PC-9 (cell line): ENCODE data around the gene TMEM214. TPM values are rescaled to one million over a fixed set of nuclear protein-coding genes. Genes with fewer than 3 reads are reported as not detected.
A peak's percentile ranks its signal among the peaks of the same experiment; 100 is the strongest.

Experiments
- BruUV-seq: library from RNA; stranded (reverse); fragments of 400-500 nt; replicated peaks from 2 replicates; lab custom pipeline; 2021; lab: Mats Ljungman, UMichigan
- CTCF ChIA-PET: fragments of 300-600 bp; sonication (Branson Sonifier 250); formaldehyde crosslinking; loops from one replicate; lab custom pipeline; 2022; ENCODE audit warnings: antibody characterized with exemption; lab: Charles Lee
- POLR2A ChIA-PET: fragments of 300-600 bp; sonication (Branson Sonifier 250); formaldehyde crosslinking; loops from one replicate; lab custom pipeline; 2022; ENCODE audit warnings: antibody characterized with exemption; ENCODE audit not compliant: unreplicated experiment; lab: Charles Lee
- DNase-seq, 2 experiments: peaks; one replicate each; pipeline versions ENCODE4 v3.0.0 to v3.0.0-alpha.2; 2015 to 2022; ENCODE audit warnings: mixed read lengths in 1 of 2
- H2AFZ ChIP-seq: fragments of 200-600 bp; sonication (generic); 2 replicates; pipeline ENCODE4 v1.8.1; 2017; ENCODE audit warnings: antibody characterized with exemption
- H3F3A ChIP-seq: fragments of 200-600 bp; sonication (generic); 2 replicates; pipeline ENCODE4 v1.8.1; 2017; ENCODE audit warnings: antibody characterized with exemption, mild to moderate bottlenecking, low read depth; ENCODE audit not compliant: insufficient read depth
- H3K27ac ChIP-seq: fragments of 200-600 bp; sonication (generic); 2 replicates; pipeline ENCODE4 v1.6.1; 2016; ENCODE audit warnings: mixed run types
- H3K27me3 ChIP-seq: fragments of 200-600 bp; sonication (generic); 2 replicates; pipeline ENCODE4 v1.6.1; 2016; ENCODE audit warnings: low read depth, mixed run types; ENCODE audit not compliant: insufficient read depth
- H3K36me3 ChIP-seq: fragments of 200-600 bp; sonication (generic); 2 replicates; pipeline ENCODE4 v1.6.1; 2016; ENCODE audit warnings: low read depth, mixed run types
- H3K4me1 ChIP-seq: fragments of 200-600 bp; sonication (generic); replicated peaks from 2 replicates; pipeline ENCODE4 v1.6.1; 2016; ENCODE audit warnings: mixed run types; ENCODE audit not compliant: insufficient read depth
- H3K4me2 ChIP-seq: fragments of 200-600 bp; sonication (generic); 2 replicates; pipeline ENCODE4 v1.6.1; 2017; ENCODE audit warnings: mixed run types
- H3K4me3 ChIP-seq: fragments of 200-600 bp; sonication (generic); 2 replicates; pipeline ENCODE4 v1.6.1; 2016; ENCODE audit warnings: mixed run types
- H3K79me2 ChIP-seq: fragments of 200-600 bp; sonication (generic); 2 replicates; pipeline ENCODE4 v1.6.1; 2017; ENCODE audit warnings: low read depth, mixed run types
- H3K9me2 ChIP-seq: fragments of 200-600 bp; sonication (generic); 2 replicates; pipeline ENCODE4 v1.8.1; 2017; ENCODE audit warnings: mild to moderate bottlenecking; ENCODE audit not compliant: insufficient read depth
- H3K9me3 ChIP-seq: fragments of 200-600 bp; sonication (generic); 2 replicates; pipeline ENCODE4 v1.8.1; 2016; ENCODE audit warnings: low read depth; ENCODE audit not compliant: insufficient read depth
- H4K20me1 ChIP-seq: fragments of 200-600 bp; sonication (generic); 2 replicates; pipeline ENCODE4 v1.8.1; 2017; ENCODE audit not compliant: insufficient read depth
- EZH2 ChIP-seq: fragments of 200-600 bp; sonication (generic); IDR thresholded peaks from 2 replicates; pipeline ENCODE4 v1.8.0; 2017; ENCODE audit warnings: antibody characterized with exemption, low read depth
- intact Hi-C: fragments of 100-400 bp; cut with micrococcal nuclease; formaldehyde crosslinking; loops from one replicate; pipeline ENCODE4 v1.10.0; 2022; ENCODE audit not compliant: unreplicated experiment
- total RNA-seq: library from RNA; stranded (reverse); gene quantifications from 2 replicates; pipeline ENCODE4 v1.2.3, GENCODE V29; 2021
- TF ChIP-seq, protein P1 (sequence below): fragments of 200-600 bp; sonication (generic); conservative IDR thresholded peaks from 2 replicates; pipeline ENCODE4 v1.6.1; 2017; ENCODE audit warnings: mixed run types, antibody characterized with exemption, mild to moderate bottlenecking, moderate library complexity

TMEM214 gene
- total RNA-seq, 1 experiment from 2014 or later = 65.6 TPM

DNA sequence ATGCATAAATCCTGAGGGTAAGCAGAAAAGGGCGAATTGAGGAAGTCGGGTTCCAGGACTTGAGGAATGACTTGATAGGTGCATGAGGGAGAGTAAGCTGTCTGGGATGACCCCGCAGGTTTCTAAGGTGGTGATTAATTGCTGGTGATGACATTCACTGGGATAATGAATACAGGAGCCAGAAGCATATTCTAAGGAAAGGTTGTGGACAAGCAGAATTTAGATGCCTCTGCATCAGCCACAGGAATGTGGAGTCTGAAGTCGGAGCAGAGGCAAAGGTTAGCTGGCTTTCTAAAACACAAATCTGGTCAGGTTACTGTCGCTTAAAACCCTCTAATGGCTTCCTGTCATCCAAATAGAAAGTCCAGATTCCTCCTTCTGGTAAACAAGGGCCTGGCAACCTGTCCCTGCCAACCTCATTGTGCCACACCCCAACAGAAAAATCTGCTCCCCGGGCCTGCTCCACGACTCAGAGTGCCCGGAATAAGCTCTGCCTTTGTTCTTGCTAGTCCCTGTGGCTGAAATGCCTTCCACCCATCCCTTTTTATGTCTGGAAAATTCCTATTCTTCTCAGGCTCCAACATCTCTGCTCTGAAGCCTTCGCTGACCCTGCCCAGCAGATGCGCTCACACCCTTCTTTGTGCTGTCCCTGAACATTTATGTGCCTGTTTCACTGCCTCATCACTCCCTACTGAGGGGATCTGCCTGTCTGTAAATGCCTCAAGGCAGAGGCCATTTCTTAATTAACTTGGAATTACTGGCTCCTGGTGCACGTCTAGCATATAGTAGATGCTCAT, 11.3 kb upstream of the TMEM214 start:
- no TSS peak for BruUV-seq
- Histone ChIP-seq H3K9me2 (no peaks in the 10 kb centered on the region), H3K27me3 (no peaks in the 10 kb centered on the region), H4K20me1 (no peaks in the 10 kb centered on the region), H3K36me3 (0 out of 2 replicates have a peak, but pooled peaks cover 5% of the 10 kb centered on the region), H3K79me2 (peaks cover 7% of the 10 kb centered on the region; the same call in 1 of the 2 replicates), H3K9me3 (no peaks in the 10 kb centered on the region), H3F3A (peaks cover 34% of the 10 kb centered on the region), H3K4me3 (peak overlapping the region; percentile 9; the same call in 1 of the 2 replicates), H3K27ac (peak overlapping the region; percentile 80), H3K4me1 (peaks cover 43% of the 10 kb centered on the region), H2AFZ (no peak overlapping the region), H3K4me2 (peak overlapping the region; percentile 61)
- ChIA-PET POLR2A (interaction anchor here (0.6 to 1.0 kb wide), 7 partner anchors 12 to 1483 kb away, joined by 3 to 8 read pairs (median 4); partner anchors contain the start of genes CIB4 and TMEM214), CTCF (interaction anchor here (0.6 kb wide), 2 partner anchors 50 to 794 kb away, joined by 3 to 4 read pairs; no protein-coding TSS in a partner anchor)
- no peak for TF ChIP-seq EZH2
- TF ChIP-seq, protein P1, sequence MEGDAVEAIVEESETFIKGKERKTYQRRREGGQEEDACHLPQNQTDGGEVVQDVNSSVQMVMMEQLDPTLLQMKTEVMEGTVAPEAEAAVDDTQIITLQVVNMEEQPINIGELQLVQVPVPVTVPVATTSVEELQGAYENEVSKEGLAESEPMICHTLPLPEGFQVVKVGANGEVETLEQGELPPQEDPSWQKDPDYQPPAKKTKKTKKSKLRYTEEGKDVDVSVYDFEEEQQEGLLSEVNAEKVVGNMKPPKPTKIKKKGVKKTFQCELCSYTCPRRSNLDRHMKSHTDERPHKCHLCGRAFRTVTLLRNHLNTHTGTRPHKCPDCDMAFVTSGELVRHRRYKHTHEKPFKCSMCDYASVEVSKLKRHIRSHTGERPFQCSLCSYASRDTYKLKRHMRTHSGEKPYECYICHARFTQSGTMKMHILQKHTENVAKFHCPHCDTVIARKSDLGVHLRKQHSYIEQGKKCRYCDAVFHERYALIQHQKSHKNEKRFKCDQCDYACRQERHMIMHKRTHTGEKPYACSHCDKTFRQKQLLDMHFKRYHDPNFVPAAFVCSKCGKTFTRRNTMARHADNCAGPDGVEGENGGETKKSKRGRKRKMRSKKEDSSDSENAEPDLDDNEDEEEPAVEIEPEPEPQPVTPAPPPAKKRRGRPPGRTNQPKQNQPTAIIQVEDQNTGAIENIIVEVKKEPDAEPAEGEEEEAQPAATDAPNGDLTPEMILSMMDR = no peak
- intact Hi-C loops = loop anchor here (1.0 to 2.0 kb wide), 2 partner anchors 30 to 63 kb away; partner anchors contain the start of gene AGBL5
- peak; percentile 89 to 96 for DNase-seq

DNA sequence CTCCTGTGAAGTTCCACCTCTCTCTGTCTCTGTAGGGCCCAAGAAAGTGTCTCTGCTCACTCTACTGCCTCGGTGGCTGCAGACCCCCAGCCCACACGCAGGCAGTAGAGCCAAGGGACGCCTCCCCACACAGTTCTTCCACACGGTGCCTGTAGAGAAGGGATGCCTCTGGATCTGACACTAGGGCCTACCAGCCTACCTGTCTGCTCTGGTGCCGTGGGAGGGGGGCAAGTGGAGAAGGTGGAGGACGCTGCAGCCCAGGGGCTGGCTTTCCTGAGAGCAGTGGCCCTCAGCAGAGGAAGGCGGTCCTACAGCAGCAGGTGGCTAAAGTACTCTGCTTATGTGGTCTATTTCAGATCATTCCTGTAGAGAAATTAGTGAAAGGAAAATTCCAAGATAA, 9.0 kb upstream of the TMEM214 start:
- Histone ChIP-seq H3K4me1 (peaks cover 35% of the 10 kb centered on the region), H3K4me2 (no peak overlapping the region), H3K9me2 (no peaks in the 10 kb centered on the region), H4K20me1 (no peaks in the 10 kb centered on the region), H3K36me3 (0 out of 2 replicates have a peak, but pooled peaks cover 5% of the 10 kb centered on the region), H3K4me3 (no peak overlapping the region), H3K27ac (no peak overlapping the region), H3K79me2 (peaks cover 7% of the 10 kb centered on the region; the same call in 1 of the 2 replicates), H2AFZ (no peak overlapping the region), H3K9me3 (no peaks in the 10 kb centered on the region), H3F3A (peaks cover 34% of the 10 kb centered on the region), H3K27me3 (no peaks in the 10 kb centered on the region)
- no TSS peak for BruUV-seq
- ChIA-PET POLR2A (no interaction called here), CTCF (interaction anchor here (0.6 kb wide), 1 partner anchor 256 kb away, joined by 4 read pairs; no protein-coding TSS in a partner anchor)
- intact Hi-C loops = no loop called here
- TF ChIP-seq, protein P1 = no peak
- no peak for TF ChIP-seq EZH2
- DNase-seq = no peak

DNA sequence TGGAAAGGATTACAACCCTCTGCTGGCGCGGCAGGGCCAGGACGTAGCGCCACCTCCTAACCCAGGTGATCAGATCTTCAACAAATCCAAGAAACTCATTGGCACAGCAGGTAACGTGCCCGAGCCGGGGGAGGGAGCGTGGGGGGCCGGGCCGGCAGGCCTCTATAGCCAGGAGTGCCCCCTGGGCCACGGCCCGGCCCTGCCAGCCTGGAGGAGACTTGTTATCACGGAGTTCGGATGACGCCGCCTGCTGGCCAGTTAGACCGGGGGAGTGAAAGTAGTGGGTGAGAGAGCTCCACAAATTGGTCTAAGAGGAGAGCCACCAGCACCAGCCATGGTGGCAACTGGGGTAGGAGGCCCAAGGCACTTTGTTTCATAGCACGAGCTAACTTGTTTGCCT, 8.6 kb upstream of the TMEM214 start:
- H3K79me2 ChIP-seq = peaks cover 7% of the 10 kb centered on the region; the same call in 1 of the 2 replicates
- DNase-seq = no peak
- CTCF ChIA-PET = no interaction called here

More for the DNA sequence above, 8.6 kb upstream of the TMEM214 start:
- intact Hi-C loops = no loop called here
- no peak overlapping the region for H2AFZ ChIP-seq
- no peaks in the 10 kb centered on the region for H3K9me3 ChIP-seq
- no peak overlapping the region for H3K4me2 ChIP-seq
- no peak overlapping the region for H3K4me3 ChIP-seq
- TF ChIP-seq, protein P1 = no peak
- no peak for TF ChIP-seq EZH2
- H4K20me1 ChIP-seq = no peaks in the 10 kb centered on the region
- H3F3A ChIP-seq = peaks cover 34% of the 10 kb centered on the region
- peaks cover 35% of the 10 kb centered on the region for H3K4me1 ChIP-seq
- no peaks in the 10 kb centered on the region for H3K9me2 ChIP-seq
- no TSS peak for BruUV-seq
- no peak overlapping the region for H3K27ac ChIP-seq
- 0 out of 2 replicates have a peak, but pooled peaks cover 5% of the 10 kb centered on the region for H3K36me3 ChIP-seq
- H3K27me3 ChIP-seq = no peaks in the 10 kb centered on the region
- POLR2A ChIA-PET = no interaction called here
